Body of pancreas (tissue), 4 donors: Measurements from ENCODE around the gene SLC1A2.

Experiments used
- POLR2A ChIP-seq, 3 donors: fragments of 450-650 bp; IDR thresholded peaks; one replicate each; pipeline ENCODE4 v1.6.1; 2016; ENCODE audit warnings: antibody characterized with exemption in 3 of 3, mild to moderate bottlenecking in 2 of 3
- TF ChIP-seq, protein P1 (sequence below), 7 experiments: fragments of 450-650 bp in 4 of 7; fragments of 200-600 bp in 3 of 7; sonication (generic) in 3 of 7; IDR thresholded peaks; one replicate each; pipeline ENCODE4 v1.5.1; 2016 to 2019; ENCODE audit warnings: antibody characterized with exemption in 7 of 7

DNA sequence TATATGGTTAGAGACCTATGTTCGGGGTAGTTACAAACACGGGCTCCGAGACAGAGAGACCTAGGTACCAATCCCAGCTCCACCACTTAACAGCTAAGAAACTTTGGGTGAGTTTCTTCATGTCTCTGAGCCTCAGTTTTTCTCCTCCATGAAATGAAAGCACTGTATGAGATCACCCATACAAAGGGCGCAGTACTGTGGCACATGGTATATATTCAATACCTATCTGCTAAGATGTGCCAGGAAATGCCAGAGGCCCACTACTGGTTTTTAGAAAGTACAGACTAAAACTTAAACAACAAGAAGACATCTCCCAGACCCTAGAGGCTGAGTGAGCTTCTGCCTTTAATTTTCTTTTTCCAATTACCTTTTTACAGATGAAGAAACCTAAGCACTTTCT, 69.5 kb downstream of the SLC1A2 start:
- TF ChIP-seq POLR2A (IDR thresholded peaks at IDR 0.05), result no peak
- TF ChIP-seq, protein P1, sequence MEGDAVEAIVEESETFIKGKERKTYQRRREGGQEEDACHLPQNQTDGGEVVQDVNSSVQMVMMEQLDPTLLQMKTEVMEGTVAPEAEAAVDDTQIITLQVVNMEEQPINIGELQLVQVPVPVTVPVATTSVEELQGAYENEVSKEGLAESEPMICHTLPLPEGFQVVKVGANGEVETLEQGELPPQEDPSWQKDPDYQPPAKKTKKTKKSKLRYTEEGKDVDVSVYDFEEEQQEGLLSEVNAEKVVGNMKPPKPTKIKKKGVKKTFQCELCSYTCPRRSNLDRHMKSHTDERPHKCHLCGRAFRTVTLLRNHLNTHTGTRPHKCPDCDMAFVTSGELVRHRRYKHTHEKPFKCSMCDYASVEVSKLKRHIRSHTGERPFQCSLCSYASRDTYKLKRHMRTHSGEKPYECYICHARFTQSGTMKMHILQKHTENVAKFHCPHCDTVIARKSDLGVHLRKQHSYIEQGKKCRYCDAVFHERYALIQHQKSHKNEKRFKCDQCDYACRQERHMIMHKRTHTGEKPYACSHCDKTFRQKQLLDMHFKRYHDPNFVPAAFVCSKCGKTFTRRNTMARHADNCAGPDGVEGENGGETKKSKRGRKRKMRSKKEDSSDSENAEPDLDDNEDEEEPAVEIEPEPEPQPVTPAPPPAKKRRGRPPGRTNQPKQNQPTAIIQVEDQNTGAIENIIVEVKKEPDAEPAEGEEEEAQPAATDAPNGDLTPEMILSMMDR (IDR thresholded peaks at IDR 0.05), result no peak
